HL-60 (cell line): ENCODE results near the gene NMNAT2.

Experiments
- DNase-seq, 2 experiments: peaks; one replicate each; pipeline ENCODE4 v3.0.0-alpha.2; 2010 to 2020; ENCODE audit warnings: low read depth in 1 of 2, low spot score in 1 of 2
- H3K27ac ChIP-seq: fragments of 250-450 bp; sonication (Bioruptor Pico); replicated peaks from 2 replicates; pipeline ENCODE4 v1.5.1; 2020; ENCODE audit warnings: mild to moderate bottlenecking, moderate library complexity
- H3K27me3 ChIP-seq: fragments of 250-450 bp; sonication (Bioruptor Pico); 2 replicates; pipeline ENCODE4 v1.5.1; 2021; ENCODE audit warnings: mild to moderate bottlenecking, moderate library complexity; ENCODE audit not compliant: insufficient read depth, poor library complexity, severe bottlenecking
- H3K4me3 ChIP-seq: replicated peaks from 2 replicates; pipeline ENCODE4 v1.5.1; 2011; ENCODE audit warnings: mild to moderate bottlenecking, control low read depth, low read length; ENCODE audit not compliant: insufficient read depth
- GABPA ChIP-seq: IDR thresholded peaks from 2 replicates; pipeline ENCODE4 v1.6.1; 2012; ENCODE audit warnings: low read depth
- POLR2AphosphoS5 ChIP-seq: IDR thresholded peaks from 2 replicates; pipeline ENCODE4 v1.6.1; 2012; ENCODE audit warnings: low read depth
- SPI1 ChIP-seq: IDR thresholded peaks from 2 replicates; pipeline ENCODE4 v1.6.1; 2012; ENCODE audit warnings: low read depth, mild to moderate bottlenecking, borderline replicate concordance
- TF ChIP-seq, protein P1 (sequence below): IDR thresholded peaks from one replicate; pipeline ENCODE4 v1.5.1; 2011; ENCODE audit warnings: low read length, control low read depth, inconsistent platforms; ENCODE audit not compliant: insufficient read depth
- TF ChIP-seq, protein P2 (sequence below): IDR thresholded peaks from 2 replicates; pipeline ENCODE4 v1.6.1; 2012; ENCODE audit warnings: low read depth; ENCODE audit not compliant: insufficient replicate concordance

NMNAT2 gene

DNA sequence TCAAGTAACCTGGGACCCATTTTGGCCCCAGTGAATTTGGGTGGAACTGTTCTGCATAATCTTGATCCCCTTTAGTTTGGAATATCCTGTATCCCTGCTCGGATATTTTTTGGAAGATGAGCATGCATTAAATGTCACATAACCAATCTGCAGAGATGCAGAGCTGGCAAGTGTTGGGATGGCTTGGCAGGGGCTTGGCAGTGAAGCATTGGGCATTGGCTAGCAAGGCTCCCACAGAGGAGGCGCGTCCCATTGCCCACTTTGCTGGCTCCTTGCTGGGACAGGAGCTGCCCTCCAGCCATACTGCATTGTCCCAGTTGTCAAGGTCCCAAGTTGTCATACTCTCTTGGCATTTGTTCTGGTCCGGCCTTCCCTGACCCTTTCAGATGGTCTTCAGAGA lies 202.2 kb downstream of the NMNAT2 start:
- Histone ChIP-seq H3K27ac (no peak overlapping the region), H3K4me3 (no peak overlapping the region), H3K27me3 (peaks cover 9% of the 10 kb centered on the region)
- no peak for DNase-seq
- no peak for TF ChIP-seq GABPA
- TF ChIP-seq, protein P1, sequence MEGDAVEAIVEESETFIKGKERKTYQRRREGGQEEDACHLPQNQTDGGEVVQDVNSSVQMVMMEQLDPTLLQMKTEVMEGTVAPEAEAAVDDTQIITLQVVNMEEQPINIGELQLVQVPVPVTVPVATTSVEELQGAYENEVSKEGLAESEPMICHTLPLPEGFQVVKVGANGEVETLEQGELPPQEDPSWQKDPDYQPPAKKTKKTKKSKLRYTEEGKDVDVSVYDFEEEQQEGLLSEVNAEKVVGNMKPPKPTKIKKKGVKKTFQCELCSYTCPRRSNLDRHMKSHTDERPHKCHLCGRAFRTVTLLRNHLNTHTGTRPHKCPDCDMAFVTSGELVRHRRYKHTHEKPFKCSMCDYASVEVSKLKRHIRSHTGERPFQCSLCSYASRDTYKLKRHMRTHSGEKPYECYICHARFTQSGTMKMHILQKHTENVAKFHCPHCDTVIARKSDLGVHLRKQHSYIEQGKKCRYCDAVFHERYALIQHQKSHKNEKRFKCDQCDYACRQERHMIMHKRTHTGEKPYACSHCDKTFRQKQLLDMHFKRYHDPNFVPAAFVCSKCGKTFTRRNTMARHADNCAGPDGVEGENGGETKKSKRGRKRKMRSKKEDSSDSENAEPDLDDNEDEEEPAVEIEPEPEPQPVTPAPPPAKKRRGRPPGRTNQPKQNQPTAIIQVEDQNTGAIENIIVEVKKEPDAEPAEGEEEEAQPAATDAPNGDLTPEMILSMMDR, result no peak
- no peak for TF ChIP-seq SPI1
- TF ChIP-seq, protein P2, sequence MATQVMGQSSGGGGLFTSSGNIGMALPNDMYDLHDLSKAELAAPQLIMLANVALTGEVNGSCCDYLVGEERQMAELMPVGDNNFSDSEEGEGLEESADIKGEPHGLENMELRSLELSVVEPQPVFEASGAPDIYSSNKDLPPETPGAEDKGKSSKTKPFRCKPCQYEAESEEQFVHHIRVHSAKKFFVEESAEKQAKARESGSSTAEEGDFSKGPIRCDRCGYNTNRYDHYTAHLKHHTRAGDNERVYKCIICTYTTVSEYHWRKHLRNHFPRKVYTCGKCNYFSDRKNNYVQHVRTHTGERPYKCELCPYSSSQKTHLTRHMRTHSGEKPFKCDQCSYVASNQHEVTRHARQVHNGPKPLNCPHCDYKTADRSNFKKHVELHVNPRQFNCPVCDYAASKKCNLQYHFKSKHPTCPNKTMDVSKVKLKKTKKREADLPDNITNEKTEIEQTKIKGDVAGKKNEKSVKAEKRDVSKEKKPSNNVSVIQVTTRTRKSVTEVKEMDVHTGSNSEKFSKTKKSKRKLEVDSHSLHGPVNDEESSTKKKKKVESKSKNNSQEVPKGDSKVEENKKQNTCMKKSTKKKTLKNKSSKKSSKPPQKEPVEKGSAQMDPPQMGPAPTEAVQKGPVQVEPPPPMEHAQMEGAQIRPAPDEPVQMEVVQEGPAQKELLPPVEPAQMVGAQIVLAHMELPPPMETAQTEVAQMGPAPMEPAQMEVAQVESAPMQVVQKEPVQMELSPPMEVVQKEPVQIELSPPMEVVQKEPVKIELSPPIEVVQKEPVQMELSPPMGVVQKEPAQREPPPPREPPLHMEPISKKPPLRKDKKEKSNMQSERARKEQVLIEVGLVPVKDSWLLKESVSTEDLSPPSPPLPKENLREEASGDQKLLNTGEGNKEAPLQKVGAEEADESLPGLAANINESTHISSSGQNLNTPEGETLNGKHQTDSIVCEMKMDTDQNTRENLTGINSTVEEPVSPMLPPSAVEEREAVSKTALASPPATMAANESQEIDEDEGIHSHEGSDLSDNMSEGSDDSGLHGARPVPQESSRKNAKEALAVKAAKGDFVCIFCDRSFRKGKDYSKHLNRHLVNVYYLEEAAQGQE, result no peak
- no peak for TF ChIP-seq POLR2AphosphoS5

DNA sequence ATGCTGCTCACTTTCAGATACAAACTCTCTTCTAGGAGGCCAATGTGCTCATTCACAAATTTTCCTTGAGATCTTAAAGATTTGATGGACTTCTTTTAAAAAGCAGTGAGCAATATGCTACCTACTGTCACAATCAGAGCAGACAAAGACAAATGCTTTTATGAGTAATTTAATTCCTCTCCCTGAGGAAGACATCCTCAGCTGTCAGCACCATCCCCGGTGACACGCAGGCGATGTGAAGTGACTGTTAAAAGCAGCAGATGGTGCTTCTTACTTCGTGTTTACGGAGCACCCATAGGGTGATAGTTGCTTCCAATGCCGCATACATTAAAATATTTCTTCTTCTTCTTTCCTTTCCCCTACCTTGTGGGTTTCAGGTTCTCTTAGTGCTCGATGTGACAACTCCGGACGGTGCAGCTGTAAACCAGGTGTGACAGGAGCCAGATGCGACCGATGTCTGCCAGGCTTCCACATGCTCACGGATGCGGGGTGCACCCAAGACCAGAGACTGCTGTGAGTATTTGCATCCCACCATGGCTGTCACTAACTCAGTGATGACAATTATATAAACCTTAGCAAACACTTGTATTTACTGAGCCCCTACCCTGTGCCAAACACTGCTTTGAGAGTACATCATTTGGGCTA lies 203.0 kb downstream of the NMNAT2 start:
- no peak for DNase-seq
- Histone ChIP-seq H3K27me3 (peaks cover 9% of the 10 kb centered on the region), H3K27ac (no peak overlapping the region), H3K4me3 (no peak overlapping the region)
- TF ChIP-seq POLR2AphosphoS5 (no peak), GABPA (no peak), SPI1 (no peak)
- TF ChIP-seq, protein P2, result no peak
- TF ChIP-seq, protein P1, result no peak

DNA sequence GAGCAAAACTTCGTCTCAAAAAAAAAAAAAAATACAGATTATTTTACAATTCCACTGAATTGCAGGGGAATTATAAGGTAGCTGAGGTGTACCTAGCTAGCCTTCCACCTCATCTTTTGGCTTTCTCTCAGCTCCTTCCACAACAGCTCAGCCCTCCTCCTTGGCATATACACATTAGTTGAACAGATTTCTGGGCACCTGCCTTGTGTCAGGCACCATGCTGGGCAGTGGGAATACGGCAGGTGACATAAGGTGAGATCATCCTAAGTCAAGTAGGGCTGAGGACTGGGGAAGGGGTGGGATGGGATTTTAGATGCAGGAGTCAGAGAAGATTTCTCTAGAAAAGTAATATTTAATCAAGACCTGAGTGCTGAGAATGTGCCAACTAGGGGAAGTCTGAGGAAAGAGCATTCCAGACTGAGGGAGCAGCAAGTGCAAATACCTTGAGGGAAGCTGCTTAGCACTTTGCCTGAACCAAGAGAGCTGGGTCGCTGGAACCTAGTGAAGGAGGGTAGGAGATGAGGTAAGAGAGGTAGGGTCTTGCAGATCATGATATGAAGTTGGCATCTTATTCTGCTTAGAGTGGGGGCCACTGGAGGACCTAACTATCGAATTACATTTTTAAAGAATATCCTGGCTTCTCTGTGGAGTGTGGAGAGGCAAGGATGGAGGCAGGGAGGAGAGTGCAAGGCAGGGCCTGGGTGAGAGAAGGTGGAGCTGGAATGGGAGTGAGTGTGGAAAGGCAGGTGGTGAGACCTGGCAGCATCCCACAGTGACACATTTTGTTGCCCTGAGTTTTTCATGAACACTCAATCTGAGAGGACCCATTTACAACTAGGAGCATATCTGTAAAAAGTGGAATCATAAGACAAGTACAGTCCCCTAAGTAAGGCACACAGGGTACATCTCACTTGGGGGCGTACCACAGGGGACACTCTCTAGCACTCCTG lies 203.9 kb downstream of the NMNAT2 start:
- peaks cover 6% of the 10 kb centered on the region for H3K27me3 ChIP-seq
- DNase-seq, result no peak
- no peak overlapping the region for H3K27ac ChIP-seq
- TF ChIP-seq, protein P2, result no peak
- H3K4me3 ChIP-seq, result no peak overlapping the region
